T47D (cell line): ENCODE data around the gene CPXM1.
"Not testable (repeated sequence)": the region's sequence is repeated elsewhere in the genome, so short reads cannot be mapped to it uniquely, and the experiment has no call there.

Experiments used
- DNase-seq, 2 experiments: peaks; one replicate each; pipeline versions ENCODE4 v3.0.0 to v3.0.0-alpha.2; 2011 to 2012; ENCODE audit warnings: low read depth in 1 of 2, low spot score in 1 of 2
- JUND ChIP-seq: IDR thresholded peaks from 2 replicates; pipeline ENCODE4 v1.6.1; 2012; ENCODE audit warnings: low read depth
- in situ Hi-C: cut with HindIII; loops from 2 replicates; pipeline ENCODE4 v1.10.0; 2016; ENCODE audit warnings: low sequenced_read_pairs, low pct_unique_long_range_greater_than_20kb

Gene CPXM1

GRCh38 chr20:2836035-2836434 lies 35.6 kb upstream of the CPXM1 start:
- no peak for TF ChIP-seq JUND
- DNase-seq = no peak
- in situ Hi-C loops = no loop called here

GRCh38 chr20:2835331-2835796 lies 34.9 kb upstream of the CPXM1 start:
- TF ChIP-seq JUND = no peak
- in situ Hi-C loops = no loop called here
- DNase-seq = no peak

GRCh38 chr20:2834401-2835110 lies 34.1 kb upstream of the CPXM1 start:
- in situ Hi-C loops = no loop called here
- TF ChIP-seq JUND = no peak
- no peak for DNase-seq

- no peak for DNase-seq
- TF ChIP-seq JUND = no peak
- in situ Hi-C loops = no loop called here
These were observed 33.3 kb upstream of the CPXM1 start for GRCh38 chr20:2833761-2834160.

- DNase-seq, in situ Hi-C loops: not testable (repeated sequence)
These were observed 30.8 kb upstream of the CPXM1 start for GRCh38 chr20:2831206-2831605.

- DNase-seq = no peak
- in situ Hi-C loops = no loop called here
- TF ChIP-seq JUND = no peak
These were observed 28.9 kb upstream of the CPXM1 start for GRCh38 chr20:2829376-2829775.

GRCh38 chr20:2826655-2827054 lies 26.2 kb upstream of the CPXM1 start:
- no peak for DNase-seq
- TF ChIP-seq JUND = no peak
- in situ Hi-C loops = no loop called here

- DNase-seq = no peak
- no peak for TF ChIP-seq JUND
- in situ Hi-C loops = no loop called here
These were observed 25.3 kb upstream of the CPXM1 start for GRCh38 chr20:2825761-2826160.

GRCh38 chr20:2822073-2822472 lies 21.6 kb upstream of the CPXM1 start:
- no peak for DNase-seq
- in situ Hi-C loops = no loop called here
- no peak for TF ChIP-seq JUND

GRCh38 chr20:2820896-2821869 lies 20.8 kb upstream of the CPXM1 start:
- no peak for DNase-seq
- no peak for TF ChIP-seq JUND
- in situ Hi-C loops = no loop called here

- no peak for TF ChIP-seq JUND
- DNase-seq = no peak
- in situ Hi-C loops = no loop called here
These were observed 19.9 kb upstream of the CPXM1 start for GRCh38 chr20:2820084-2820895.

- TF ChIP-seq JUND = no peak
- in situ Hi-C loops = no loop called here
- no peak for DNase-seq
These were observed 17.6 kb upstream of the CPXM1 start for GRCh38 chr20:2817891-2818595.
